Muscle layer of colon (tissue), 2 donors: ENCODE data around the gene PCDHB6.
"Not testable (repeated sequence)": the region's sequence is repeated elsewhere in the genome, so short reads cannot be mapped to it uniquely, and the experiment has no call there.

Experiments used
- H3K27ac ChIP-seq: one replicate; pipeline ENCODE4 v1.7.0; 2013; ENCODE audit warnings: low read depth, mild to moderate bottlenecking, low read length, moderate library complexity
- H3K27me3 ChIP-seq, 2 donors: one replicate each; pipeline ENCODE4 v1.7.0; 2013; ENCODE audit warnings: low read length in 2 of 2, mild to moderate bottlenecking in 2 of 2; ENCODE audit not compliant: insufficient read depth in 2 of 2, control insufficient read depth in 1 of 2
- H3K36me3 ChIP-seq: one replicate; pipeline ENCODE4 v1.7.0; 2013; ENCODE audit warnings: mild to moderate bottlenecking, low read length; ENCODE audit not compliant: insufficient read depth
- H3K4me1 ChIP-seq: one replicate; pipeline ENCODE4 v1.7.0; 2013; ENCODE audit warnings: mild to moderate bottlenecking, low read length; ENCODE audit not compliant: insufficient read depth
- H3K4me3 ChIP-seq, 2 donors: one replicate each; pipeline ENCODE4 v1.7.0; 2013; ENCODE audit warnings: low read length in 2 of 2, low read depth in 1 of 2, mild to moderate bottlenecking in 1 of 2, moderate library complexity in 1 of 2
- H3K9ac ChIP-seq: one replicate; pipeline ENCODE4 v1.7.0; 2013; ENCODE audit warnings: low read length
- H3K9me3 ChIP-seq: one replicate; pipeline ENCODE4 v1.7.0; 2013; ENCODE audit warnings: mild to moderate bottlenecking, low read length
- donor health status: abdominal sarcoma.
- donor health status: Adenocarcinoma of cecum.

PCDHB6 gene

DNA sequence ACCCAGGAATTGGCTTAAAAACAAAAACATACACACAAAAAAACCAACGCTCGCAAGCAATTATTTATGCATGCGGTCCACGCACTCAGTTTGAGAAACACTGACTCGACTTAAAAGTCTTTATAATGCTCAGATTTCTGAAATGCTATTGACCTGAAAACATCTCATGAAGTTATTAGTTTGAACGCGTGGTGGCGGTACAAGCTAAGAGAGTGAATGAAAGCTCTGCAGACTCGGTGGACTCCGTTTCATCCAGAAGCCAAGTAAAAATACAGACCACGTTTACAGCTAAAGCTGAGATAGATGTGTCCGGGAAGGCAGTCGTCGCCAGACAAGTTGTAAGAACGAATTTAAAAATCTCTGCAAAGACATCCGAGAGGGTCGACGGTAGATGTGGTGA lies at the start of gene PCDHB6:
Gene PCDHB6, plus strand, starts transcription at position 246 of the 400 bp plus-strand sequence. CDS start 201 bp downstream, outside the sequence.
- Histone ChIP-seq H3K9me3 (peaks cover 32% of the 10 kb centered on the region), H3K4me1 (no peaks in the 10 kb centered on the region), H3K36me3 (no peaks in the 10 kb centered on the region), H3K27me3 (no peaks in the 10 kb centered on the region), H3K9ac (no peak within 1 kb of the TSS), H3K4me3 (peak within 1 kb of the TSS in 1 of 2 donors; percentile 52), H3K27ac (no peak within 1 kb of the TSS)

DNA sequence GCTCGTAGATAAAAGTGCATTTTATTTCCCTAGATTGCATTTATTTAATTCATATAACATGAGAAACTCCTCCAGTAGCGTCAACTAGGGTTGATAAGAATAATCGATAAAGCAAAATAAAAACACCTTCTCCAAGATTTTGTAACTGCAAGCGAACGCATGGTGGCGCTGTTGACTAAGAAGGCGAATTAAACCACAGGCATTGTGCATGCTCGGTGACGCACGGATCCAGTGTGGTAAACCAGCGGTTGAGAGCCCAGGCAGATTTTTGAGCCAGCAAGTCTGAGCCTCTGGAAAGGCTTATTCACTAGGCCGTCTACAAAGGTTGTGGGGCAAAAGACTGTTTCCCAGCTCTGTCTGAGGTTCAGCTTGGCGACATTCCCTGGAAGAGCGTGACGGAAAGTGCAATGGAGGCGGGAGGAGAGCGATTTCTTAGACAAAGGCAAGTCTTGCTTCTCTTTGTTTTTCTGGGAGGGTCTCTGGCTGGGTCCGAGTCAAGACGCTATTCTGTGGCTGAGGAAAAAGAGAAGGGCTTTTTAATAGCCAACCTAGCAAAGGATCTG lies 49.5 kb upstream of the PCDHB6 start, which contains the start of gene PCDHB3:
Gene PCDHB3, plus strand, starts transcription at position 231 of the 563 bp plus-strand sequence. Its CDS starts 177 bp downstream, at position 408.
- H3K9me3 ChIP-seq: peaks cover 13% of the 10 kb centered on the region
- peak within 1 kb of the TSS in 1 of 2 donors; percentile 44 for H3K4me3 ChIP-seq
- H3K27ac ChIP-seq: no peak within 1 kb of the TSS
- no peaks in the 10 kb centered on the region for H3K4me1 ChIP-seq
- no peaks in the 10 kb centered on the region for H3K27me3 ChIP-seq
- H3K36me3 ChIP-seq: no peaks in the 10 kb centered on the region
- H3K9ac ChIP-seq: no peak within 1 kb of the TSS

DNA sequence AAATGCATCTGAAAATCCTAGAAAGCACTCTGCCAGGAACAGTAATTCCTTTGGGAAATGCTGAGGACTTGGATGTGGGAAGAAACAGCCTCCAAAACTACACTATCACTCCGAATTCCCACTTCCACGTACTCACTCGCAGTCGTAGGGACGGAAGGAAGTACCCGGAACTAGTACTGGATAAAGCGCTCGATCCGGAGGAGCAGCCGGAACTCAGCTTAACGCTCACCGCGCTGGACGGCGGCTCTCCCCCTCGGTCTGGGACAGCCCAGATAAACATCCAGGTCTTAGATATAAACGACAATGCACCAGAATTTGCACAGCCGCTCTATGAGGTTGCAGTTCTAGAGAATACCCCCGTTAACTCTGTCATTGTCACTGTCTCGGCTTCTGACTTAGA lies 48.8 kb upstream of the PCDHB6 start:
- H3K4me3 ChIP-seq: peak overlapping the region in 1 of 2 donors; percentile 44
- H3K4me1 ChIP-seq: no peaks in the 10 kb centered on the region
- H3K9ac ChIP-seq: no peak overlapping the region
- no peaks in the 10 kb centered on the region for H3K27me3 ChIP-seq
- H3K9me3 ChIP-seq: peaks cover 8% of the 10 kb centered on the region
- H3K27ac ChIP-seq: no peak overlapping the region
- H3K36me3 ChIP-seq: no peaks in the 10 kb centered on the region

DNA sequence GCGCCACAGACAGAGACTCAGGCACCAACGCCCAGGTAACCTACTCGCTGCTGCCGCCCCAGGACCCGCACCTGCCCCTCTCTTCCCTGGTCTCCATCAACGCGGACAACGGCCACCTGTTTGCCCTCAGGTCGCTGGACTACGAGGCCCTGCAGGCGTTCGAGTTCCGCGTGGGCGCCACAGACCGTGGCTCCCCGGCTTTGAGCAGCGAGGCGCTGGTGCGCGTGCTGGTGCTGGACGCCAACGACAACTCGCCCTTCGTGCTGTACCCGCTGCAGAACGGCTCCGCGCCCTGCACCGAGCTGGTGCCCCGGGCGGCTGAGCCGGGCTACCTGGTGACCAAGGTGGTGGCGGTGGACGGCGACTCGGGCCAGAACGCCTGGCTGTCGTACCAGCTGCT lies 47.8 kb upstream of the PCDHB6 start:
- not testable (repeated sequence) for H3K27me3 ChIP-seq, H3K36me3 ChIP-seq, H3K27ac ChIP-seq, H3K9ac ChIP-seq, H3K4me3 ChIP-seq, H3K9me3 ChIP-seq, H3K4me1 ChIP-seq

DNA sequence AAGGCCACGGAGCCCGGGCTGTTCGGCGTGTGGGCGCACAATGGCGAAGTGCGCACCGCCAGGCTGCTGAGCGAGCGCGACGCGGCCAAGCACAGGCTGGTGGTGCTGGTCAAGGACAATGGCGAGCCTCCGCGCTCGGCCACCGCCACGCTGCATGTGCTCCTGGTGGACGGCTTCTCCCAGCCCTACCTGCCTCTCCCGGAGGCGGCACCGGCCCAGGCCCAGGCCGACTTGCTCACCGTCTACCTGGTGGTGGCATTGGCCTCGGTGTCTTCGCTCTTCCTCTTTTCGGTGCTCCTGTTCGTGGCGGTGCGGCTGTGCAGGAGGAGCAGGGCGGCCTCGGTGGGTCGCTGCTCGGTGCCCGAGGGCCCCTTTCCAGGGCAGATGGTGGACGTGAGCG lies 47.4 kb upstream of the PCDHB6 start:
- not testable (repeated sequence) for H3K27me3 ChIP-seq, H3K4me3 ChIP-seq, H3K9ac ChIP-seq, H3K9me3 ChIP-seq, H3K27ac ChIP-seq, H3K36me3 ChIP-seq, H3K4me1 ChIP-seq

DNA sequence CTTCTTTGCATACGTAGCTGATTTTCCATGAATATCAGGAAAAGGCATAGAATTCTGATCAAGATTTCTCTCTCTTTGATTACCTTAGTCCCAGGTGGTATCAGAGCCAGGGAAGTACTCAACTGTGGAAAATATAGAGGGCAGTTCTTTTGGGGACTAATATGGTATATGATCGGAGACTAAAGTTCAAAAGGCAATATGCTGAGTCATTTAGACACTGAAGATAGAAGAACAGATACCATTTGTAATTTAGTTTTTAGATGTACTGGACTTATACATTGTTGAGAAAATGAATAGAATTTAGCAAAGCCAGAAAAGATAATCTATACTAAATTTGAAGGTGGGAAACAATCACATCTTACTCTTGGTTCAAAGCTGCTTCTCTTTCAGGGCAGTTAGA lies 44.5 kb upstream of the PCDHB6 start:
- H3K27ac ChIP-seq: no peak overlapping the region
- no peaks in the 10 kb centered on the region for H3K27me3 ChIP-seq
- H3K4me1 ChIP-seq: no peaks in the 10 kb centered on the region
- peaks cover 8% of the 10 kb centered on the region for H3K9me3 ChIP-seq
- H3K36me3 ChIP-seq: no peaks in the 10 kb centered on the region
- H3K4me3 ChIP-seq: no peak overlapping the region
- H3K9ac ChIP-seq: no peak overlapping the region

DNA sequence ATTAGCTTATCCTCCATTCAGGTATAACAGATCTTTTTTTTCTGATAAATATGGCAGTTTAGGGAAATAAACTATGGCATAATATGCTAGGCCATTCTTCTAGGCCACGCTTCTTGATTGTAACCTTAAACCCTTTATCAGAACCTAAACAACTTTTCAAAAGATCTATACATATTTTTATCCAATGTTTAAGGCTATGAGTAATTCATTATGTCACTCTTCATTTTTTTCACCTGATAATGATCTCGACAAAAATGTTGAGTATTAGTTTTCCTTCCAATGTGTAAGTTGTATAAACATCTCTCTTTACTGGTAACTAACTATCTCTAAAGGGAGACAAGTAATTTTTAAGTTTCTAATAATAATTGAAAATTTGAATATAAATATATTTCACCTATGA lies 30.6 kb upstream of the PCDHB6 start:
- Histone ChIP-seq H3K9me3 (peaks cover 15% of the 10 kb centered on the region), H3K36me3 (no peaks in the 10 kb centered on the region), H3K27ac (no peak overlapping the region), H3K9ac (no peak overlapping the region), H3K27me3 (no peaks in the 10 kb centered on the region), H3K4me1 (no peaks in the 10 kb centered on the region), H3K4me3 (no peak overlapping the region)

DNA sequence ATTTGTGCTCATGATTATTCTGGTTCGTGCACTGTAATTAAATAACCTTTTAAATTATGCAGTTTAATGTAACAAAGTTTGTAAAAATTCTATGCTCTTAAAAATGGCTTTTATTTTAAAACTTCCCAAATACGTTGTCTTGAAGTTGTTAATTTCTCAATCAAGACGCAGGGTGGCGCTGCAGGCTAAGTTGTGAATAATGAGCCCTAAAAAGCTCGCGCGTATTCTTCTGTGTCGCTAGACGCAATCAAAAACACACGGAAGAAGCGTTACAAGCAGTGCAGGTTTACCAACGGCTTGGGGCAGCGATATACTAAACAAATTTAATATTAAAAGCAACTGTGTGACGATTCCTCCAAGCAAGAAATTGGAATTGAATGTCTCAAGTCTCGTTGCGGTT lies 28.3 kb upstream of the PCDHB6 start, which contains the start of gene PCDHB4:
Gene PCDHB4, plus strand, starts transcription at position 256 of the 400 bp plus-strand sequence. CDS start 181 bp downstream, outside the sequence.
- Histone ChIP-seq H3K27me3 (no peaks in the 10 kb centered on the region), H3K27ac (no peak within 1 kb of the TSS), H3K36me3 (no peaks in the 10 kb centered on the region), H3K9ac (no peak within 1 kb of the TSS), H3K4me3 (peak within 1 kb of the TSS in 1 of 2 donors; percentile 52), H3K9me3 (peaks cover 13% of the 10 kb centered on the region), H3K4me1 (no peaks in the 10 kb centered on the region)

DNA sequence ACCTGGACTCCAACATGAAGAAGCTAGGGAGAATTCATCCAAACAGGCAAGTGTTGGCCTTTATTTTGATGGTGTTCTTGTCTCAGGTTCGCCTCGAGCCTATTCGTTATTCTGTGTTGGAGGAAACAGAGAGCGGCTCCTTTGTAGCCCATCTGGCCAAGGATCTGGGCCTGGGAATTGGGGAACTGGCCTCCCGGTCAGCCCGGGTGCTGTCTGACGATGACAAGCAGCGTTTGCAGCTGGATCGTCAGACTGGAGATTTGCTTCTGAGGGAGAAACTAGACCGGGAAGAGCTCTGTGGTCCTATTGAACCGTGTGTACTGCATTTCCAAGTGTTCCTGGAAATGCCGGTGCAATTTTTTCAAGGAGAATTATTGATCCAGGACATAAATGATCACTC lies 27.9 kb upstream of the PCDHB6 start:
- H3K4me1 ChIP-seq: no peaks in the 10 kb centered on the region
- H3K9me3 ChIP-seq: peaks cover 17% of the 10 kb centered on the region
- no peak overlapping the region for H3K27ac ChIP-seq
- no peak overlapping the region for H3K9ac ChIP-seq
- no peaks in the 10 kb centered on the region for H3K36me3 ChIP-seq
- H3K4me3 ChIP-seq: peak overlapping the region in 1 of 2 donors; percentile 52
- no peaks in the 10 kb centered on the region for H3K27me3 ChIP-seq

DNA sequence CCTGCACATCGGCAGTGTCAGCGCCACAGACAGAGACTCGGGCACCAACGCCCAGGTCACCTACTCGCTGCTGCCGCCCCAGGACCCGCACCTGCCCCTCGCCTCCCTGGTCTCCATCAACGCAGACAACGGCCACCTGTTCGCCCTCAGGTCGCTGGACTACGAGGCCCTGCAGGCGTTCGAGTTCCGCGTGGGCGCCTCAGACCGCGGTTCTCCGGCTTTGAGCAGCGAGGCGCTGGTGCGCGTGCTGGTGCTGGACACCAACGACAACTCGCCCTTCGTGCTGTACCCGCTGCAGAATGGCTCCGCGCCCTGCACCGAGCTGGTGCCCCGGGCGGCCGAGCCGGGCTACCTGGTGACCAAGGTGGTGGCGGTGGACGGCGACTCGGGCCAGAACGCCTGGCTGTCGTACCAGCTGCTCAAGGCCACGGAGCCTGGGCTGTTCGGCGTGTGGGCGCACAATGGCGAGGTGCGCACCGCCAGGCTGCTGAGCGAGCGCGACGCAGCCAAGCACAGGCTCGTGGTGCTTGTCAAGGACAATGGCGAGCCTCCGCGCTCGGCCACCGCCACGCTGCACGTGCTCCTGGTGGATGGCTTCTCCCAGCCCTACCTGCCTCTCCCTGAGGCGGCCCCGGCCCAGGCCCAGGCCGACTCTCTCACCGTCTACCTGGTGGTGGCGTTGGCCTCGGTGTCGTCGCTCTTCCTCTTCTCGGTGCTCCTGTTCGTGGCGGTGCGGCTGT lies 26.3 kb upstream of the PCDHB6 start:
- not testable (repeated sequence) for H3K4me1 ChIP-seq, H3K9ac ChIP-seq, H3K4me3 ChIP-seq, H3K27me3 ChIP-seq, H3K27ac ChIP-seq, H3K36me3 ChIP-seq
- peaks cover 22% of the 10 kb centered on the region for H3K9me3 ChIP-seq

DNA sequence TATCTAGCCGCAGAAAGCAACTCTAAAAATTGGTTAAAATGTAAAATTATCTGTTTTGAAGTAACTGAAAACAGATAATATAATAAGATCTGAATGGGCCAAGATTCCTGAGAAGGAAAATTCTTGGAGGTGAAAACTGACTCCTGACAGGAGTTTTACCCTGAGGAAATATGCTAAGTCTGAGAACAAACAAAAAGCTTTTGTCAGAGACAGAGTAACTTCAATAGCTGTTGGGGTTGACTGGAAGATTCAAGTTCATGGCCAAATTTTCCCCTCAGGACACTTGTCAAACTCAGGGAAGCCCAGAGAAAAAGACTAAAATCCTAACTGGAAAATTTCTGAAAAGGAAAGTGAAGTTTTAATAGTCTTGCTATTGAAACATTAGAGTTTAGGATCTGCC lies 22.6 kb upstream of the PCDHB6 start:
- Histone ChIP-seq H3K36me3 (no peaks in the 10 kb centered on the region), H3K9me3 (peaks cover 18% of the 10 kb centered on the region), H3K27ac (no peak overlapping the region), H3K4me1 (no peaks in the 10 kb centered on the region), H3K9ac (no peak overlapping the region), H3K27me3 (no peaks in the 10 kb centered on the region), H3K4me3 (no peak overlapping the region)
